Stomach smooth muscle (tissue), 2 donors: Measurements from ENCODE around the gene CTF1.
A peak's percentile ranks its signal among the peaks of the same experiment; 100 is the strongest.

Experiments used
- H3K27ac ChIP-seq: one replicate; pipeline ENCODE4 v1.7.0; 2013; ENCODE audit warnings: mild to moderate bottlenecking, low read length, inconsistent platforms
- H3K27me3 ChIP-seq, 2 donors: one replicate each; pipeline ENCODE4 v1.7.0; 2013; ENCODE audit warnings: low read length in 2 of 2; ENCODE audit not compliant: insufficient read depth in 2 of 2, control insufficient read depth in 1 of 2
- H3K36me3 ChIP-seq, 2 donors: one replicate each; pipeline ENCODE4 v1.7.0; 2013; ENCODE audit warnings: low read length in 2 of 2; ENCODE audit not compliant: control insufficient read depth in 2 of 2, insufficient read depth in 2 of 2
- H3K4me1 ChIP-seq: one replicate; pipeline ENCODE4 v1.7.0; 2013; ENCODE audit warnings: low read length; ENCODE audit not compliant: control insufficient read depth, insufficient read depth
- H3K4me3 ChIP-seq, 2 donors: one replicate each; pipeline ENCODE4 v1.7.0; 2013; ENCODE audit warnings: low read length in 2 of 2
- H3K9ac ChIP-seq, 2 donors: one replicate each; pipeline ENCODE4 v1.7.0; 2013; ENCODE audit warnings: low read length in 2 of 2, mild to moderate bottlenecking in 1 of 2
- H3K9me3 ChIP-seq, 2 donors: one replicate each; pipeline ENCODE4 v1.7.0; 2013; ENCODE audit warnings: low read length in 2 of 2; ENCODE audit not compliant: control insufficient read depth in 2 of 2
- donor health status: healthy.
- donor health status: Pancreatic carcinoma.

CTF1 gene

GRCh38 chr16:30910427-30911029, 14.1 kb downstream of the CTF1 start:
- Histone ChIP-seq H3K9ac (no peak overlapping the region), H3K27ac (no peak overlapping the region), H3K27me3 (no peaks in the 10 kb centered on the region), H3K36me3 (peaks cover 0 to 3% of the 10 kb centered on the region in 2 donors), H3K4me3 (no peak overlapping the region), H3K4me1 (no peaks in the 10 kb centered on the region), H3K9me3 (no peaks in the 10 kb centered on the region)

- H3K9ac ChIP-seq: no peak overlapping the region
- no peaks in the 10 kb centered on the region for H3K36me3 ChIP-seq
These were observed 16.5 kb downstream of the CTF1 start for GRCh38 chr16:30912794-30913412.

GRCh38 chr16:30914830-30915229, 18.4 kb downstream of the CTF1 start:
- H3K4me1 ChIP-seq: no peaks in the 10 kb centered on the region
- H3K9ac ChIP-seq: no peak overlapping the region
- no peaks in the 10 kb centered on the region for H3K27me3 ChIP-seq
- H3K4me3 ChIP-seq: no peak overlapping the region
- no peaks in the 10 kb centered on the region for H3K36me3 ChIP-seq
- no peak overlapping the region for H3K27ac ChIP-seq
- no peaks in the 10 kb centered on the region for H3K9me3 ChIP-seq

More at GRCh38 chr16:30912794-30913412, 16.5 kb downstream of the CTF1 start:
- no peak overlapping the region for H3K4me3 ChIP-seq
- H3K27me3 ChIP-seq: no peaks in the 10 kb centered on the region
- H3K4me1 ChIP-seq: no peaks in the 10 kb centered on the region
- H3K9me3 ChIP-seq: no peaks in the 10 kb centered on the region
- no peak overlapping the region for H3K27ac ChIP-seq

- Histone ChIP-seq H3K9ac (no peak overlapping the region), H3K27ac (no peak overlapping the region), H3K4me3 (no peak overlapping the region), H3K27me3 (no peaks in the 10 kb centered on the region), H3K36me3 (no peaks in the 10 kb centered on the region), H3K9me3 (no peaks in the 10 kb centered on the region), H3K4me1 (peaks cover 11% of the 10 kb centered on the region)
These were observed 22.2 kb downstream of the CTF1 start for GRCh38 chr16:30918614-30919013.

- Histone ChIP-seq H3K36me3 (no peaks in the 10 kb centered on the region), H3K9me3 (no peaks in the 10 kb centered on the region), H3K4me3 (no peak overlapping the region), H3K27me3 (no peaks in the 10 kb centered on the region), H3K4me1 (peaks cover 20% of the 10 kb centered on the region), H3K9ac (no peak overlapping the region), H3K27ac (no peak overlapping the region)
These were observed 24.5 kb downstream of the CTF1 start for GRCh38 chr16:30920891-30921290.

- Histone ChIP-seq H3K9me3 (no peaks in the 10 kb centered on the region), H3K27me3 (no peaks in the 10 kb centered on the region), H3K4me1 (peaks cover 20% of the 10 kb centered on the region), H3K36me3 (no peaks in the 10 kb centered on the region), H3K4me3 (peak overlapping the region; percentile 86 to 95), H3K27ac (peak overlapping the region; percentile 97), H3K9ac (peak overlapping the region; percentile 68 to 76)
These were observed 25.0 kb downstream of the CTF1 start for GRCh38 chr16:30921459-30921747.

GRCh38 chr16:30921748-30922419, 25.5 kb downstream of the CTF1 start:
- Histone ChIP-seq H3K27me3 (no peaks in the 10 kb centered on the region), H3K36me3 (no peaks in the 10 kb centered on the region), H3K4me1 (peaks cover 20% of the 10 kb centered on the region), H3K27ac (peak overlapping the region; percentile 97), H3K4me3 (peak overlapping the region; percentile 86 to 95), H3K9ac (peak overlapping the region; percentile 68 to 76), H3K9me3 (no peaks in the 10 kb centered on the region)

- Histone ChIP-seq H3K4me3 (peak overlapping the region; percentile 86 to 95), H3K9me3 (no peaks in the 10 kb centered on the region), H3K27me3 (no peaks in the 10 kb centered on the region), H3K36me3 (no peaks in the 10 kb centered on the region), H3K9ac (peak overlapping the region; percentile 76 to 96), H3K4me1 (peaks cover 20% of the 10 kb centered on the region), H3K27ac (peak overlapping the region; percentile 97)
These were observed 26.1 kb downstream of the CTF1 start for GRCh38 chr16:30922420-30922959.

GRCh38 chr16:30922960-30923535, 26.6 kb downstream of the CTF1 start:
- Histone ChIP-seq H3K36me3 (no peaks in the 10 kb centered on the region), H3K4me3 (peak overlapping the region; percentile 81 to 95), H3K27me3 (no peaks in the 10 kb centered on the region), H3K9me3 (no peaks in the 10 kb centered on the region), H3K27ac (peak overlapping the region; percentile 97), H3K9ac (peak overlapping the region; percentile 70 to 96), H3K4me1 (peaks cover 22% of the 10 kb centered on the region)

- H3K27me3 ChIP-seq: no peaks in the 10 kb centered on the region
- peaks cover 23% of the 10 kb centered on the region for H3K4me1 ChIP-seq
- no peaks in the 10 kb centered on the region for H3K9me3 ChIP-seq
- peak within 1 kb of the TSS; percentile 70 to 96 for H3K9ac ChIP-seq
- H3K36me3 ChIP-seq: no peaks in the 10 kb centered on the region
- H3K27ac ChIP-seq: peak within 1 kb of the TSS; percentile 97
- H3K4me3 ChIP-seq: peak within 1 kb of the TSS; percentile 81 to 95
These were observed 27.2 kb downstream of the CTF1 start, which contains the start of gene FBXL19 for GRCh38 chr16:30923554-30924075. FBXL19 (plus strand) TSS chr16:30923572; CDS start chr16:30925755, 2,183 bp downstream.
